SU-DHL-6 (cell line): ENCODE data around the gene SCAMP2.

Experiments used
- CTCF ChIP-seq: fragments of 200-600 bp; sonication (generic); IDR thresholded peaks from one replicate; pipeline ENCODE4 v1.5.1; 2017; ENCODE audit warnings: antibody characterized with exemption, mild to moderate bottlenecking, low read length, moderate library complexity; ENCODE audit not compliant: insufficient read depth, poor library complexity, severe bottlenecking
- EZH2phosphoT487 ChIP-seq: fragments of 200-600 bp; sonication (generic), shearing (Covaris generic); conservative IDR thresholded peaks from 2 replicates; pipeline ENCODE4 v1.6.1; 2018; ENCODE audit warnings: mild to moderate bottlenecking, antibody characterized with exemption, low read length, moderate library complexity, mixed read lengths

GRCh38 chr15:74865316-74865715 is 7.8 kb downstream of the SCAMP2 start:
- TF ChIP-seq CTCF: no peak
- TF ChIP-seq EZH2phosphoT487: no peak
